ENCODE measurements around the gene TMEM150B.

TMEM150B gene

GRCh38 chr19:55306712-55307111 is 18.4 kb downstream of the TMEM150B start:
- TF ChIP-seq CTCF (IDR thresholded peaks at IDR 0.05; ENCODE audit: low read depth, low read length), result no peak
- in situ Hi-C loops (cut with HindIII; ENCODE audit: low sequenced_read_pairs), result no loop called here
- H3K4me3 ChIP-seq (ENCODE audit: low read depth, low read length), result no peak overlapping the region
- DNase-seq (ENCODE audit: low read depth, low spot score), result no peak

GRCh38 chr19:55305983-55306562 is 19.1 kb downstream of the TMEM150B start:
- no peak for DNase-seq (ENCODE audit: low read depth, low spot score)
- in situ Hi-C loops (cut with HindIII; ENCODE audit: low sequenced_read_pairs), result no loop called here
- TF ChIP-seq CTCF (IDR thresholded peaks at IDR 0.05; ENCODE audit: low read depth, low read length), result no peak
- H3K4me3 ChIP-seq (ENCODE audit: low read depth, low read length), result no peak overlapping the region

- TF ChIP-seq CTCF (IDR thresholded peaks at IDR 0.05; ENCODE audit: low read depth, low read length), result no peak
- in situ Hi-C loops (cut with HindIII; ENCODE audit: low sequenced_read_pairs), result no loop called here
- H3K4me3 ChIP-seq (ENCODE audit: low read depth, low read length), result no peak overlapping the region
- no peak for DNase-seq (ENCODE audit: low read depth, low spot score)
Measured at GRCh38 chr19:55305491-55305890, 19.6 kb downstream of the TMEM150B start.

- TF ChIP-seq CTCF (IDR thresholded peaks at IDR 0.05; ENCODE audit: low read depth, low read length), result no peak
- DNase-seq (ENCODE audit: low read depth, low spot score), result no peak
- H3K4me3 ChIP-seq (ENCODE audit: low read depth, low read length), result no peak overlapping the region
- in situ Hi-C loops (cut with HindIII; ENCODE audit: low sequenced_read_pairs), result no loop called here
Measured at GRCh38 chr19:55304980-55305379, 20.2 kb downstream of the TMEM150B start.

- no peak overlapping the region for H3K4me3 ChIP-seq (ENCODE audit: low read depth, low read length)
- DNase-seq (ENCODE audit: low read depth, low spot score), result peak; percentile 27
- no peak for TF ChIP-seq CTCF (IDR thresholded peaks at IDR 0.05; ENCODE audit: low read depth, low read length)
- in situ Hi-C loops (cut with HindIII; ENCODE audit: low sequenced_read_pairs), result no loop called here
Measured at GRCh38 chr19:55304279-55304978, 20.7 kb downstream of the TMEM150B start.

GRCh38 chr19:55303477-55303876 is 21.7 kb downstream of the TMEM150B start:
- TF ChIP-seq CTCF (IDR thresholded peaks at IDR 0.05; ENCODE audit: low read depth, low read length), result no peak
- in situ Hi-C loops (cut with HindIII; ENCODE audit: low sequenced_read_pairs), result no loop called here
- DNase-seq (ENCODE audit: low read depth, low spot score), result no peak
- no peak overlapping the region for H3K4me3 ChIP-seq (ENCODE audit: low read depth, low read length)

Data from astrocyte of the spinal cord (primary cell).